Measurements from ENCODE around the gene CD47. TPM values are rescaled to one million over a fixed set of nuclear protein-coding genes. Genes with fewer than 3 reads are reported as not detected.

The CD47 gene
- total RNA-seq, 6 donors from 2014 or later = 79.6 to 352 (median 229) TPM

GRCh38 chr3:108119398-108120104 is 28.7 kb upstream of the CD47 start:
- ATAC-seq (ENCODE audit: low FRiP score in 2 of 2) = no peak
- Histone ChIP-seq H3K27me3 (no peaks in the 10 kb centered on the region), H3K4me3 (no peak overlapping the region), H3K9me3 (no peaks in the 10 kb centered on the region), H3K4me1 (peaks cover 0 to 8% (median 2%) of the 10 kb centered on the region in 4 donors), H3K36me3 (no peaks in the 10 kb centered on the region), H3K27ac (no peak overlapping the region)
- WGBS, 2 donors = 81 to 91% methylated on average over 3 of the region's 3 CpGs
- TF ChIP-seq EP300 (IDR thresholded peaks at IDR 0.05) = no peak
- TF ChIP-seq CTCF (IDR thresholded peaks at IDR 0.05) = no peak
- no peak for TF ChIP-seq POLR2A (IDR thresholded peaks at IDR 0.05)
- TF ChIP-seq POLR2AphosphoS5 (IDR thresholded peaks at IDR 0.05) = no peak
- no peak for DNase-seq

GRCh38 chr3:108118038-108118768 is 27.4 kb upstream of the CD47 start:
- Histone ChIP-seq H3K27me3 (no peaks in the 10 kb centered on the region), H3K27ac (no peak overlapping the region), H3K9me3 (no peaks in the 10 kb centered on the region), H3K36me3 (no peaks in the 10 kb centered on the region), H3K4me1 (no peaks in the 10 kb centered on the region), H3K4me3 (no peak overlapping the region)
- ATAC-seq (ENCODE audit: low FRiP score in 2 of 2) (no peak), DNase-seq (no peak)
- 86 to 87% methylated on average over 6 of the region's 6 CpGs for WGBS, 2 donors
- TF ChIP-seq EP300 (IDR thresholded peaks at IDR 0.05) = no peak
- no peak for TF ChIP-seq POLR2AphosphoS5 (IDR thresholded peaks at IDR 0.05)
- no peak for TF ChIP-seq CTCF (IDR thresholded peaks at IDR 0.05)
- TF ChIP-seq POLR2A (IDR thresholded peaks at IDR 0.05) = no peak

GRCh38 chr3:108117241-108117775 is 26.5 kb upstream of the CD47 start:
- Histone ChIP-seq H3K36me3 (no peaks in the 10 kb centered on the region), H3K9me3 (no peaks in the 10 kb centered on the region), H3K4me1 (no peaks in the 10 kb centered on the region), H3K27ac (no peak overlapping the region), H3K4me3 (no peak overlapping the region), H3K27me3 (no peaks in the 10 kb centered on the region)
- WGBS, 2 donors = 70 to 71% methylated on average over 6 of the region's 6 CpGs
- DNase-seq (no peak), ATAC-seq (ENCODE audit: low FRiP score in 2 of 2) (no peak)
- TF ChIP-seq POLR2A (IDR thresholded peaks at IDR 0.05) (no peak), POLR2AphosphoS5 (IDR thresholded peaks at IDR 0.05) (no peak), CTCF (IDR thresholded peaks at IDR 0.05) (no peak), EP300 (IDR thresholded peaks at IDR 0.05) (no peak)

- 83% methylated on average over 16 of the region's 16 CpGs for WGBS, 2 donors
- ATAC-seq (ENCODE audit: low FRiP score in 2 of 2) = no peak
- TF ChIP-seq CTCF (IDR thresholded peaks at IDR 0.05) (no peak), POLR2A (IDR thresholded peaks at IDR 0.05) (no peak), EP300 (IDR thresholded peaks at IDR 0.05) (no peak)
Measured at GRCh38 chr3:108114423-108115065, 23.7 kb upstream of the CD47 start.

More at GRCh38 chr3:108114423-108115065, 23.7 kb upstream of the CD47 start:
- DNase-seq = no peak
- no peaks in the 10 kb centered on the region for H3K4me1 ChIP-seq
- H3K36me3 ChIP-seq = no peaks in the 10 kb centered on the region
- H3K27ac ChIP-seq = no peak overlapping the region
- H3K4me3 ChIP-seq = no peak overlapping the region
- H3K9me3 ChIP-seq = no peaks in the 10 kb centered on the region
- no peaks in the 10 kb centered on the region for H3K27me3 ChIP-seq
